Hematopoietic multipotent progenitor cell treated with erythropoietin and hydrocortisone succinate and interleukin-3 and kit ligand, for 8 days (in vitro differentiated cells): ENCODE measurements around the gene KCNJ4.

ENCODE experiments used
- DNase-seq: peaks from one replicate; pipeline ENCODE4 v3.0.0-alpha.2; 2015

KCNJ4 gene

GRCh38 chr22:38452373-38453065 lies 2.5 kb downstream of the KCNJ4 start:
- DNase-seq: no peak

DNA sequence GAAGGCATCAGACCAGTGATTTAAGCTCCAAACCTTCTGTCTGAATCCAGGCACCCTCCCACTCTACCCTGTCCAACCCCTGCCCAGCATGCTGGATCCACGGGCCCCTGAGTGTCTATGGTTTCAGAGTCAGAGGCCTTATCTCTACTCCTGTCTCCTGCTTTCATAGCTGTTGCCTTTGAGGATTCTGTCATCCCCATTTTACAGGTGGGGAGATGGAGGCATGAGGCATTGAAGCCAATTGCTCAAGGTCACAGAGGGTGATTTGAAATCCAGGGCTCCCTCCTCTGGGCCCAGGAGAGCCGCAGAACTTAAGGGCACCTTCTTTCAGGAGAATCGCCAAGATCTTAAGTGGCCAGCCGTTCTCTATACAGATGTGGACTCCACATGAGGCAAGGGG lies 3.1 kb downstream of the KCNJ4 start:
- no peak for DNase-seq

- no peak for DNase-seq
Observed at GRCh38 chr22:38451404-38451803, 3.6 kb downstream of the KCNJ4 start.

DNA sequence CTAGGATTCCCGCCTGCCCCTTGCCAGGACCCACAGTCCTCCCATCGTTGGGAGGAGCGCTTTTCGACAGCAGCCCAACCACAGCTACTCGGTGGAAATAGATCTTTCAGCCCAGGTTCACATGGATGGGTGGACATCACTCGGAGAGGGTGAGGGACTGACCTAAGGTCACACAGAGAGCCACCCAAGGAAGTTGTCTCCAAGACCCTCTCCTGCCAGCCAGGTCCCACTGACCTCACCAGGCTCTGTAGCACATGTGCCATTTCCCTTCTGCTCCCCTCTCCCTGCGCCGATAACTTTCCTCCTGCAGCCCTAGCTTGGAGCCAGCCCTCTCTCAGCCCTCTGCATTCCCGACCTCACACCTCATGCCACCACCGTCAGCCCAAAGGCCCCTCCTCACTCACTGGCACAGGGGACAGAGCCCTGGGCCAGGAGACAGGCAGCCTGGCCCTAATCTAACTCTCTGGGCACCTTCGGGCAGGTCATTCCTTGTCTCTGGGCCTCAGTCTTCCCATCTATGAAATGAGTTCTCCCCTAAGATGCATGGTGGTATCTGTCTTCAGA lies 4.7 kb downstream of the KCNJ4 start:
- no peak for DNase-seq

DNA sequence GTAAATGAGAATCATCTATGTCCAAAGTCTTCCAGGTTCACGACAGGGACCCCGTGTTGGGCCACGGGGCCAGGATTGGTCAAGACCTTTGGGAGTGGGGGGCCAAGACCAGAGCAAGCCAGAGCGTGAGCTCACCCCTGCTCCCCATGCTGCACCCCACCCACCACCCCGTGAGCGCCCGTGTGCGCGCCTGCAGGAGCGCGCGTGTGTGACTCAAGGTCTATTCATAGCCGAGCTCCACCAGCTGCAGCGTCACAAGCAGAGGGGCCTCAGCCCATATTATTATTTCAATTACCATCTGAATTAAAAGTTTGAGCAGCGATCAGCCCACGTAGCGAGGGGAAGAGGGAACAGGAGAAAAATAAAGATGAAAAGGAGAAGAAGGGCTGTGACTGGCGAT lies 5.2 kb downstream of the KCNJ4 start:
- no peak for DNase-seq

DNA sequence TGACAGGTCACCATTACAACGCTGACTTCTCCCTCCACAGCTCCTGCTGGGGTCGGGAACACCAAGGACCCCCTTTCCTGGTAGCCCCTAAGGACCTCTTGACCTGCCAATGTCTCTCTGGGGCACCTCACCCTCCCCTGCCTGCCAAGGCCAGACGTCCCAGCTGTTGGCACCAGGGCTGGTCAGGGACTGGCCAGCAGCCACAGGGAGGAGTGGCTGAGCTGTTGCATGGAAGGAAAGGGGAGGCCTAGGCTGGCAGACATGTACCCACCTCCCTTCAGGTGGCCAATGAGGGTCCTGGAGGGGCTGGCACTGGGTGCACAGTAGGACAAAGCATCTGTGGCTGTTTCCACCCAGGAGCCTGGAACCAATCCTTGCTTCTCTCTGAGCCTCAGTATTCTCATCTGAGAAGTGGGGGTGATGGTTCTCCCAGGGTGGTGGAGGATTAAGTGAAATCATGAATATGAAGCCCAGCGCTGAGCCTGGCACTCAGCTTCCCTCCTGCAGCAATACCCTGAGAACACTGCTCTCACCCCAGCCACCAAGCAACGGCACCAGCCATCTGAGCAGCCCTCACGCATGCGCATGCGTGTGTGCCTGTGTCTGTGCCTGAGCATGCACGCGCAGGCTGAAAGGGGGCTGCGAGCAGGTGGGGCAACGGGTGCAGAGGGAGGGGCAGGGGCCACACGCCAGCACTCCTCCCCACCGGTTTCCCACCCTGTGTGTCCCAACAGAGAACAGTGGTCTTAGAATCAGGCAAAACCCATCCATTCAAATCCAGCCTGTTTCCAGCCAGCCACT lies 5.9 kb downstream of the KCNJ4 start:
- DNase-seq: no peak

GRCh38 chr22:38446018-38446601 lies 8.9 kb downstream of the KCNJ4 start:
- DNase-seq: no peak

- DNase-seq: no peak
Observed at GRCh38 chr22:38444783-38445182, 10.2 kb downstream of the KCNJ4 start.

DNA sequence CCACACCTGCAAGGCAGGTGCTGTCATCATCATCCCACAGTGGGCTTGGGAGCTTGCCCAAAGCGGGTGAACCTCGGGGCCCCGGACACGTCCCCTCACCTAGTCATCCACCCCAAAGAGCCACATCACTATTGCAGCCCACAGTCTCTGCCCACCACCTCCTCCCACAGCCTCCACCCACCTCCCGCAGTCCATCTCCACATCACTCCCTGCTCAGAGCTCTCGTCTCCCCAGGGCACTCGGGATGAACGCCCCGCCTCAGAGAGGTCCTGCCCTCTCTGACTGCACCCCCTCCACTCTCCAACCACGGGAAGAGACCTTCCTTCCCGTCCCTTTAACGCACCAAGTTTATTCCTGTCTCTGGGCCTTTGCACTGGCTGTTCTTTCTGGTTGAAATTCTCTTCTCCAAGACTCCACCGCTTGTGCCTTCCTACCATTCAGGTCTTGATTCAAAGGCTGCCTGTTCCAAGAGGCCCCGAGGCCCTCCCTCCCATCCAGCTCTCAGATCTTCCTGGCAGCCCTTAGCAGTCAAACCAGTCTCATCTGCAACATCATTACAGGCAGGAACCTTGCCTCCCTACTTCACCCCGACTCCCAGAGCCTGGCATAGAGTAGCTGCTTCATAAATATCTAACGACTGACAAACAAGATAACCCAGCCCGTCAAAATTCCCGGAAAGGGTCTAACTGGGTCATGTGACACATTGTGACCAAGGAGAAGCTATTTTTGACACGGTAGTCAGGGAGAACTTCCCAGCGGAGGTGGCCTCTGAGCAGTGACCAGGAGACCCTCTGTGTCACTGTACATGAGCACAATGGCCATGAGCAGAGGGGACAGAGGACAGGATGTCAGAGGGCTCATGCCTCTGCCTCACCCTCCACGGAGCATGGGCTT lies 11.1 kb downstream of the KCNJ4 start:
- DNase-seq: peak; percentile 27

GRCh38 chr22:38442967-38443627 lies 11.9 kb downstream of the KCNJ4 start:
- no peak for DNase-seq

DNA sequence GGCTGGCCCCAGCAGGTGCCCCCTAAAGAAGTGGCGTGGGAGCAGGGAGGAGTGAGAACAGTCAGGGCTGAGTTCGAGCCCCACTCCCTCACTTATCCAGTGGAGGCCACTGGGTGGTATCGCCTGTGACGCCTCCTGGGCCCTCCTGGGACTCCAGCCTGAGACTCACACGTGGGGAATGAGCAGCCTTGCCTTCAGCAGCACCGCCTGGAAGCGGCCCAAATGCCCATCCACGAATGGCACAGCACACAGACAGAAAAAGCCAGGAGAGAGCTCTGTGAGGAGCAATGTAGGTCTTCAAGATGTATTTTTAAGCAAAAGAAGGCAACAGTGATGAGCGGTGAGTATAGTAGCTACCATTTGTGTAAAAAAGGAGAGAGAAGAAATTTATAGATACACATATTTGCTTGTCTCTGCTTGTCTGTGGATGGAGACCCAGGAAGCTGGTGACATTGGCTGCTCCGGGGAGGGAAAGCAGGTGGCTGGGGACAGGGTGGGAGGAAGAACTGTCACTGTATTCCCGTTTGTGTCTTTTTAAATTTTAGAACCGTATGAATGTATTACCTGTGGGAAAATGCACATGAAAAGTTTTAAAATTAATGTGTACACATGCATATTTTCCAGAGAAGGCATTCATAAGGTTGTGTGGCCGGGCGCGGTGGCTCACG lies 13.2 kb downstream of the KCNJ4 start:
- DNase-seq: no peak

DNA sequence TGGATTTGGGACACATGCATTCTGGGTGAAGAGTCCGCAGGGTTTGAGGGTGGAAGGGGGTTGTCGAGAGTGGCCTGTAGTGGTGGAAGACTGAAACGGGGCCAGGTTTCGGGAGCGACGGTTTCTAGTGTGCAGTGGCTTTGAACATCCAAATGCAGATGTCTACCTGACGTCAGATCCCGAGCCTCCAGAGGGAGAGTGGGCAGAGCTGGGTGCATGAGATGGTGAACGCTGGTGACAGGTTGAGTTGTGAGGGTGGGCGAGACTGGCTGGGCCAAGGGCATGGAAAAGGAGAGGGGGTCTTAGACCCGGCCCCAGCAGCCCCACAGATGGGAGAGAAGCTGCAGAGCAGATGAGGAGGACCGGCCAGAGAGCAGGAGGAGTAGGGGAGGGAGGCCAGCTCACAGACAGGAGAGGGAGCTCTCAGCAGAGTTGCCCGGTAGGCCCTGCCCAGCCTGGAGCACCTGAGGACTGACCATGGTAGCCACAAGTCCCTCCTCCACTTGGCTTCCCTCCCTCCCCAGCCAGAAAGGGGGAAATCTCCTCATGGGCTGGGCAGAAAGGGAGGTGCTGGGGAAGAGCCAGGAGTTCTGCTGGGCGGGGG lies 14.2 kb downstream of the KCNJ4 start:
- no peak for DNase-seq

DNA sequence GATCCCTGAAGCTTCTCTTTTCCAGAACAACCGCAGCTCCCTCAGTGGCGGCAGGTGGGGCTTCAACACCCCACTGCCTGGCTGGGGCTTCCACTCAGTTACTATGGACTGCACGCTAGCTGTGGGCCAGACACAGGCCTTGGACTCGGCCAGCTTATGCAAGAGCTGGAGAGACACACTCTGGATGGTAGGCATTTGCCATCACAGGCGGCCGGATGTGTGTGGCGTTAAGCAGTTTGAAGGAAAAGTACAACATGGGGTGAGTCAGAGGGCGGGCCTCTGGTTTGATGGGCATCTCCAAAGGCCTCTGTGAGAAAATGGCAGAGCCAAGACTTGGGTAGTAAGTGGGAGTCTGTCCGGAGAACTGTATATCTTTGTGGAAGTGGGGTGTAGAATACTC lies 17.6 kb downstream of the KCNJ4 start:
- DNase-seq: no peak

GRCh38 chr22:38436629-38437395 lies 18.2 kb downstream of the KCNJ4 start:
- DNase-seq: no peak

GRCh38 chr22:38435965-38436364 lies 19.0 kb downstream of the KCNJ4 start:
- DNase-seq: no peak

GRCh38 chr22:38435010-38435409 lies 20.0 kb downstream of the KCNJ4 start:
- DNase-seq: no peak

- DNase-seq: no peak
Observed at GRCh38 chr22:38433871-38434270, 21.1 kb downstream of the KCNJ4 start.

DNA sequence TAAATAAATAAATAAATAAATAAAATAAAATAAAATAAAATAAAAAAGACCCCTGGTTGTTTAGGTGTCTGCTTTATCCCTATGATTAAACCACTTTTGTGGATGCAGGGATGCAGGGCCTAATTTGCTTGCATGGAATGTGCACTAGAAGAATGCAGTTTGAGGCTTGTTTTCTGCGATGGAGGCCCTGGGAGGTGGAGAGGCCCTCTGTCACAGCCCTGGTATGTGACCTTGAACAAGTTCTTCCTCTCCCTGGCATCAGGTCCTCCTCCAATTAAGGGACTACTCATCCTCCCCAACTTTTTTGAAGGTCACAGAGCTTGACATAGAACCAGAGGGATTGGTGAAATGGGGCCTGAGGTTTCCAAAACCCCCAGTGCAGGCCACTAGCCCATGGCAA lies 22.7 kb downstream of the KCNJ4 start:
- DNase-seq: no peak

GRCh38 chr22:38431266-38432010 lies 23.6 kb downstream of the KCNJ4 start:
- no peak for DNase-seq
